Limb (tissue), 2 donors: ENCODE data around the gene KDM4B.
A peak's percentile ranks its signal among the peaks of the same experiment; 100 is the strongest.
"Not testable (repeated sequence)": the region's sequence is repeated elsewhere in the genome, so short reads cannot be mapped to it uniquely, and the experiment has no call there.

ENCODE experiments used
- DNase-seq, 2 donors: peaks; one replicate each; pipeline ENCODE4 v3.0.0-alpha.2; 2016; ENCODE audit errors: extremely low spot score in 2 of 2

Gene KDM4B

GRCh38 chr19:5147074-5147977, 178.4 kb downstream of the KDM4B start:
- DNase-seq = no peak

GRCh38 chr19:5147978-5148793, 179.3 kb downstream of the KDM4B start:
- DNase-seq = peak in 1 of 2 donors; percentile 30

- peak in 1 of 2 donors; percentile 25 for DNase-seq
These were observed 179.9 kb downstream of the KDM4B start for GRCh38 chr19:5148794-5149190.

- DNase-seq = peak in 1 of 2 donors; percentile 23
These were observed 180.6 kb downstream of the KDM4B start for GRCh38 chr19:5149508-5149907.

GRCh38 chr19:5149932-5150901, 181.3 kb downstream of the KDM4B start:
- DNase-seq = peak in 1 of 2 donors; percentile 36

- DNase-seq = peak in 1 of 2 donors; percentile 37
These were observed 182.2 kb downstream of the KDM4B start for GRCh38 chr19:5150902-5151741.

GRCh38 chr19:5152013-5152763, 183.3 kb downstream of the KDM4B start:
- peak in 1 of 2 donors; percentile 22 for DNase-seq

- no peak for DNase-seq
These were observed 184.0 kb downstream of the KDM4B start for GRCh38 chr19:5152767-5153532.

GRCh38 chr19:5153601-5154128, 184.8 kb downstream of the KDM4B start:
- DNase-seq = no peak

GRCh38 chr19:5154129-5154798, 185.4 kb downstream of the KDM4B start:
- DNase-seq = peak in 1 of 2 donors; percentile 36

GRCh38 chr19:5154799-5155426, 186.0 kb downstream of the KDM4B start:
- DNase-seq = no peak

GRCh38 chr19:5155586-5156210, 186.8 kb downstream of the KDM4B start:
- no peak for DNase-seq

- peak in 1 of 2 donors; percentile 40 for DNase-seq
These were observed 187.5 kb downstream of the KDM4B start for GRCh38 chr19:5156231-5156986.

- DNase-seq = no peak
These were observed 188.3 kb downstream of the KDM4B start for GRCh38 chr19:5157186-5157585.

GRCh38 chr19:5158549-5159134, 189.7 kb downstream of the KDM4B start:
- DNase-seq = not testable (repeated sequence)
